ENCODE data around the gene RBM12.
"Not testable (repeated sequence)": the region's sequence is repeated elsewhere in the genome, so short reads cannot be mapped to it uniquely, and the experiment has no call there.

The RBM12 gene, protein sequence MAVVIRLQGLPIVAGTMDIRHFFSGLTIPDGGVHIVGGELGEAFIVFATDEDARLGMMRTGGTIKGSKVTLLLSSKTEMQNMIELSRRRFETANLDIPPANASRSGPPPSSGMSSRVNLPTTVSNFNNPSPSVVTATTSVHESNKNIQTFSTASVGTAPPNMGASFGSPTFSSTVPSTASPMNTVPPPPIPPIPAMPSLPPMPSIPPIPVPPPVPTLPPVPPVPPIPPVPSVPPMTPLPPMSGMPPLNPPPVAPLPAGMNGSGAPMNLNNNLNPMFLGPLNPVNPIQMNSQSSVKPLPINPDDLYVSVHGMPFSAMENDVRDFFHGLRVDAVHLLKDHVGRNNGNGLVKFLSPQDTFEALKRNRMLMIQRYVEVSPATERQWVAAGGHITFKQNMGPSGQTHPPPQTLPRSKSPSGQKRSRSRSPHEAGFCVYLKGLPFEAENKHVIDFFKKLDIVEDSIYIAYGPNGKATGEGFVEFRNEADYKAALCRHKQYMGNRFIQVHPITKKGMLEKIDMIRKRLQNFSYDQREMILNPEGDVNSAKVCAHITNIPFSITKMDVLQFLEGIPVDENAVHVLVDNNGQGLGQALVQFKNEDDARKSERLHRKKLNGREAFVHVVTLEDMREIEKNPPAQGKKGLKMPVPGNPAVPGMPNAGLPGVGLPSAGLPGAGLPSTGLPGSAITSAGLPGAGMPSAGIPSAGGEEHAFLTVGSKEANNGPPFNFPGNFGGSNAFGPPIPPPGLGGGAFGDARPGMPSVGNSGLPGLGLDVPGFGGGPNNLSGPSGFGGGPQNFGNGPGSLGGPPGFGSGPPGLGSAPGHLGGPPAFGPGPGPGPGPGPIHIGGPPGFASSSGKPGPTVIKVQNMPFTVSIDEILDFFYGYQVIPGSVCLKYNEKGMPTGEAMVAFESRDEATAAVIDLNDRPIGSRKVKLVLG

DNA sequence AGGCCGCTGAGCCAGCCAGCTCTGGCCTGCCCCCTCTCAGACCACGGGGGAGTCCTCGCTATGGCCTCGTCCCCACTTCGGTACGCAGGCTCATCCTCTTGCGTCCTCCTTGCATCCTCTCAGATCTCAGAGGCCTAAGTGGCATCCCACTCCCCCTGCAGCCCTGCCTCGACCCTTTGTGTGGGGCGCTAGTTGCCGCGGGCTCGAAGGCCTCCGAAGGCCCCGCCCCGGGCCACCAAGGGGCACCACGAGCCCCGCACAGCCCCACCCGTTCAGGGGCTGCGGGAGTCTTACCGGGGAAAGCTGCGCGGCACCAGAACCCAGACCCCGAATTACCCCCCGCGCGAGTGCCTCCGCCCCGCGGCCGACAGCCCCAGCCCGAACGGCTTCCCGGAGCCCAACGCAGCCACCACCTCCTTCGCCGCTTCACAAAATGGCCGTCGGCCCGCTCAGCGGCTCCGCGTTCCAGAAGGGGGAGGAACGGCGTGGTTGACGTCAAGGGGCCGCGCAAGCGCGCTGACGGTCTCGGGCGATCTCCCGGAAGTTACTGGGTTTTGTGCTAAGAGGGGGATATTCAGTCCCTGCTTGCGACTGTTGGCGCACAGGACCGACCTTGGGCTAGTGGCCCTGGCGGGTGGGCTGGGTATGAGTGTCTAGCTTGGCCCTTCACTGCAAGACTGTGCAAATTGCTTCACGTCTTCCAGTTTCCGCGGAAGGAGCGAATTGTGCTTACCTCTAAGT lies at the start of gene RBM12, which contains the start of gene CPNE1:
TSS of gene RBM12 (minus strand) at position 435 of the 741 bp plus-strand sequence. CDS start 9,578 bp downstream, outside the sequence.
TSS of gene CPNE1 (minus strand) at position 435 of the 741 bp plus-strand sequence. CDS start 31,977 bp downstream, outside the sequence.
- intact Hi-C loops (cut with micrococcal nuclease): loop anchor here (1.0 kb wide), 1 partner anchor 48 kb away; no protein-coding TSS in a partner anchor
- no peaks in the 10 kb centered on the region for H3K27me3 Mint-ChIP-seq
- peaks cover 37% of the 10 kb centered on the region for H3K4me1 Mint-ChIP-seq (ENCODE audit: low read depth)
- no peaks in the 10 kb centered on the region for H3K9me3 Mint-ChIP-seq
- peak within 1 kb of the TSS; percentile 99 for H3K27ac Mint-ChIP-seq
- H3K36me3 Mint-ChIP-seq (ENCODE audit: low read depth): peaks cover 31% of the 10 kb centered on the region
- peak within 1 kb of the TSS; percentile 95 for H3K4me3 Mint-ChIP-seq

DNA sequence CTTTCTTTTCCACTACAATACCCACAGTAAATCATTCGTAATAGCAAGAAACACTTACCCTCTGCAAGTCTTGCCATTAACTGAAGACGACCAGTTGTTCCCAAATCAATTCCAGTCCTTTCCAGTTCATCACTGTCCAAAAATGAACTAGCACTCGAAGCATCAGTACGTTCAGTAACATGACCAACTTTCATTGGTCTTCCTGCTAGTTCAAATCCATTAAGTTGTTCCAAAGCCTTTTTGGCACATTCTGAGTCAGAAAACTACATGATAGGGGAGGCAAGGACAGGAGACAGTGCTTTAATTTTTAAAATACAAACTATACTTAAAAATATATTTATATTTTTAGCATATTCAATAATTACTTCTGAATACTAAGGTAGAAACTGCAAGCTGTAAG lies 49.4 kb upstream of the RBM12 start:
- Mint-ChIP-seq H3K4me1 (ENCODE audit: low read depth) (peaks cover 11% of the 10 kb centered on the region), H3K27me3 (no peaks in the 10 kb centered on the region), H3K27ac (no peak overlapping the region), H3K4me3 (no peak overlapping the region), H3K36me3 (ENCODE audit: low read depth) (peaks cover 95% of the 10 kb centered on the region), H3K9me3 (no peaks in the 10 kb centered on the region)
- intact Hi-C loops (cut with micrococcal nuclease): loop anchor here (2.0 kb wide), 1 partner anchor 17 kb away; no protein-coding TSS in a partner anchor

DNA sequence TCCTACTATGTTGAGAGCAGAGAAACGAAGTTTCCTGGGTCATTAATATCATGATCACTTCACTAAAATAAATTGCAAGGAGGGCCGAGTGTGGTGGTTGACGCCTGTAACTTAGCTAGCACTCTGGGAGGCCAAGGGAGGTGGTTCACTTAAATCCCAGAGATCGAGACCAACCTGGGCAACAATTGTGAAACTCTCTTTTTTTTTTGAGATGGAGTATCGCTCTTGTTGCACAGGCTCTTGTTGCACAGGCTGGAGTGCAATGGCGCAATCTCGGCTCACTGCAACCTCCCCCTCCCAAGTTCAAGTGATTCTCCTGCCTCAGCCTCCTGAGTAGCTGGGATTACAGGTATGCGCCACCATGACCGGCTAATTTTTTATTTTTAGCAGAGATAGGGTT lies 48.4 kb upstream of the RBM12 start:
- H3K36me3 Mint-ChIP-seq (ENCODE audit: low read depth): peaks cover 93% of the 10 kb centered on the region
- intact Hi-C loops (cut with micrococcal nuclease); H3K9me3 Mint-ChIP-seq; H3K27me3 Mint-ChIP-seq; H3K4me3 Mint-ChIP-seq; H3K27ac Mint-ChIP-seq: not testable (repeated sequence)
- H3K4me1 Mint-ChIP-seq (ENCODE audit: low read depth): peaks cover 12% of the 10 kb centered on the region

DNA sequence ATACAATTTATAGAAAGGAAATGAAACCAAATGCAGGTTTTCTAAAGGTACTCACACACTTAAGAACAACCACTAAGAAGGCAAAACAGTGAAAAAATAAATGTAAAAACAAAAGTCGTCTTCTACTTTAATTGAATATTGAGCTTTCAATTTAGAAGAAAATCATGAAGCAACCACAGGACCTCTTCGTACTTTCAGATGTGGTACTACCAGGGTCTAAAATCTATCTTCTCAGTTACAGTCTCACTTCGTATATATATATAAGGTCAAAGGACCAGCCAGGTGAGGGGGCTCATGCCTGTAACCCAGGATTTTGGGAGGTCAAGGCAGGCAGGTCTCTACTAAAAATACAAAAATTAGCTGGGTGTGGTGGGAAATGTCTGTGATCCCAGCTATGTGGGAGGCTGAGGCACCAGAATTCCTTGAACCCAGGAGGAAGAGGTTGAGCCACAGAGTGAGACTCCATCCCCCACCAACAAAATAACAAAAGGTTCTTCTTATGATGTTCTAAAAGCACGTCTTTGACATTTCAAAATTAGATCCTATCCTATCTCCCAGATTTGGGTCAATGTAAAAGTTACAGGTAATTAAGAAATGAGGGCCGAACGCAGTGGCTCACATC lies 47.0 kb upstream of the RBM12 start:
- Mint-ChIP-seq H3K9me3 (no peaks in the 10 kb centered on the region), H3K36me3 (ENCODE audit: low read depth) (peaks cover 85% of the 10 kb centered on the region), H3K4me3 (no peak overlapping the region), H3K4me1 (ENCODE audit: low read depth) (peaks cover 12% of the 10 kb centered on the region), H3K27ac (no peak overlapping the region), H3K27me3 (no peaks in the 10 kb centered on the region)
- intact Hi-C loops (cut with micrococcal nuclease): no loop called here

DNA sequence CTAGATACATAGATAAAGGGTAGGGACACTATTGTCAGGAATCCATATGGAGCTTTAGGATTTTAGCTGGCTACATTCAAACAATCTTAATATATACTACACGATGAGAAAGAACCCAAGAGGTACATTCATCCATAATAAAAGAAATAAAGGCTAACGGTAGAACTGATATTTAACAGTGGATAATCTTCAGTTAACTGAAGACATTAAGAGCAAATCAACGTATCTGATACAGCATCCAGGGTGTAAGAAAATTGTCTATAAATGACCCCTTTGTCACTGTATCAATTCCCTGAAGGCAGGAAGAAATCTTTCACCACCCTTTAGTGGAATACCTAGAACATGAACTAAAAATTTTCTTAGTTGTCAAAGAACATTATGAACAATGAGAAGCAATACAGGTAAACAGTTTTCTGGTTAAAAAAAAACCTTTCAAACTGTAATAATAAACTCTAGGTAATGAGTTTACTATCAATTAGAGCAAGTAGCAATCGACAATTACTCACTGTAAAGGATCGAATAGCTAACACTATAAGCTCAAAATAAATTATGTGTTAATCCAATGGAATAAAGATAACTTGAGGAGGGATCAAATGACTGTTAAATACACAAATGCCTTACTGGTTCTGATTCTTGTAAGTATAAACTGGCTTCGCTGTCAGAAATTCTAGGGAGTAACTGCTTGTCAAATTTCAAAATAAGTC lies 46.3 kb upstream of the RBM12 start:
- no peak overlapping the region for H3K4me3 Mint-ChIP-seq
- H3K4me1 Mint-ChIP-seq (ENCODE audit: low read depth): peaks cover 12% of the 10 kb centered on the region
- H3K9me3 Mint-ChIP-seq: no peaks in the 10 kb centered on the region
- H3K36me3 Mint-ChIP-seq (ENCODE audit: low read depth): peaks cover 85% of the 10 kb centered on the region
- intact Hi-C loops (cut with micrococcal nuclease): no loop called here
- no peak overlapping the region for H3K27ac Mint-ChIP-seq
- H3K27me3 Mint-ChIP-seq: no peaks in the 10 kb centered on the region

DNA sequence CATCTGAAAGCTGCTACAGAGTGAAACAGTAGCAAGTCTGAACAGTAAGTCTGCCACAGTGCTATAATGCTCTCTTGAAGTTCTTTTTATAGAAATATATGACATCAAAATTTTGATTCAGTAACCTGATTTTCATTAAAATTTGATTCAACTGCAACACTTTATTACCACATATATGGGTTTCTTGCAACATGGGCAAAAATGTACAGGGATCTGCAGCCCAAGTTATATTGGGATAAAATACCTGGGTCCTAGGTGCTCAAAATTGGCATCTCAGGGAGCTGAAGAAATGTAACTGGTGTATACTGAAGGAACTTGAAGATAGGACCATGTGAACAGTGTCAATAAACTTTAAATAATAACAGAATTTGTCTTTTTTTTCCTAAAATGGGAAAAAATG lies 45.3 kb upstream of the RBM12 start:
- H3K4me3 Mint-ChIP-seq: no peak overlapping the region
- H3K9me3 Mint-ChIP-seq: no peaks in the 10 kb centered on the region
- peaks cover 85% of the 10 kb centered on the region for H3K36me3 Mint-ChIP-seq (ENCODE audit: low read depth)
- intact Hi-C loops (cut with micrococcal nuclease): no loop called here
- no peaks in the 10 kb centered on the region for H3K27me3 Mint-ChIP-seq
- no peak overlapping the region for H3K27ac Mint-ChIP-seq
- H3K4me1 Mint-ChIP-seq (ENCODE audit: low read depth): peaks cover 12% of the 10 kb centered on the region

DNA sequence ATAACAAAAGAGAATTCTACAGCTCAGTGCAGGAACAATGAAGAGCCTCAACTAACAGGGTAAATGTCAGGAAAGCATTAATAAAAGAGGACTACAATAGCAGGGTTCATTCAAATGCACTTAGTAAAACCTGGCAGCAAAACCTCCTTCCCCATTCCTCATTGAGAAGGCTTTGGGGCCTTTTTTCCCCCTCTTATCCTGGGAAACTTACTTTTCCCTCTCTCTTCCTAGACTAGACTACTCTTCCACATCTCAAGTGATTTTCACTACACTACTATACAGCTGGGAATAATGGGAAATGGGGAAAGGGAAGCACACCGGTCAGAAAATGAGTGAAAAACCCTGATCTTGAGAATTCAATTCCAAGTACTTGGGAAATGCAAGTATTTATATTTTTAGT lies 44.6 kb upstream of the RBM12 start:
- no peak overlapping the region for H3K4me3 Mint-ChIP-seq
- peaks cover 85% of the 10 kb centered on the region for H3K36me3 Mint-ChIP-seq (ENCODE audit: low read depth)
- no peaks in the 10 kb centered on the region for H3K9me3 Mint-ChIP-seq
- H3K27ac Mint-ChIP-seq: no peak overlapping the region
- intact Hi-C loops (cut with micrococcal nuclease): no loop called here
- peaks cover 12% of the 10 kb centered on the region for H3K4me1 Mint-ChIP-seq (ENCODE audit: low read depth)
- H3K27me3 Mint-ChIP-seq: no peaks in the 10 kb centered on the region

DNA sequence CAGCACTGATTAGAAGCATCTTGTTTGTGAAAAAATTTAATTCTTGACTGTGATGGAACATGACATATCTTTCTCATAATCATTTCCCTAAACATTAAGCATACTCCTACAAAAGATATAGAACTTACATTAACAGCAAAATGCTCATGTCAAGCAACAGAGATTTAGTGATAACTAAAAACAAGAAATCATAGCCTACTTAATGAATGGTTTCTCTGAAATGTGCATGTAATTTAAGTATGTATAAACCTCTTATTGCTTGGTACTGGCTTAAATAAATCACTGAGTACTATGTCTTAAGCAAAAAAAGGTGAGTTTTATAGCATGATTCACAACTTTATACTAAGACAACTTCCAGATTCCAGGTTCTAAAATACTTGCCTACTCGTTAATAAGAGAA lies 43.8 kb upstream of the RBM12 start:
- Mint-ChIP-seq H3K27ac (no peak overlapping the region), H3K36me3 (ENCODE audit: low read depth) (peaks cover 85% of the 10 kb centered on the region), H3K9me3 (no peaks in the 10 kb centered on the region), H3K4me3 (no peak overlapping the region), H3K4me1 (ENCODE audit: low read depth) (peaks cover 12% of the 10 kb centered on the region), H3K27me3 (no peaks in the 10 kb centered on the region)
- intact Hi-C loops (cut with micrococcal nuclease): no loop called here

DNA sequence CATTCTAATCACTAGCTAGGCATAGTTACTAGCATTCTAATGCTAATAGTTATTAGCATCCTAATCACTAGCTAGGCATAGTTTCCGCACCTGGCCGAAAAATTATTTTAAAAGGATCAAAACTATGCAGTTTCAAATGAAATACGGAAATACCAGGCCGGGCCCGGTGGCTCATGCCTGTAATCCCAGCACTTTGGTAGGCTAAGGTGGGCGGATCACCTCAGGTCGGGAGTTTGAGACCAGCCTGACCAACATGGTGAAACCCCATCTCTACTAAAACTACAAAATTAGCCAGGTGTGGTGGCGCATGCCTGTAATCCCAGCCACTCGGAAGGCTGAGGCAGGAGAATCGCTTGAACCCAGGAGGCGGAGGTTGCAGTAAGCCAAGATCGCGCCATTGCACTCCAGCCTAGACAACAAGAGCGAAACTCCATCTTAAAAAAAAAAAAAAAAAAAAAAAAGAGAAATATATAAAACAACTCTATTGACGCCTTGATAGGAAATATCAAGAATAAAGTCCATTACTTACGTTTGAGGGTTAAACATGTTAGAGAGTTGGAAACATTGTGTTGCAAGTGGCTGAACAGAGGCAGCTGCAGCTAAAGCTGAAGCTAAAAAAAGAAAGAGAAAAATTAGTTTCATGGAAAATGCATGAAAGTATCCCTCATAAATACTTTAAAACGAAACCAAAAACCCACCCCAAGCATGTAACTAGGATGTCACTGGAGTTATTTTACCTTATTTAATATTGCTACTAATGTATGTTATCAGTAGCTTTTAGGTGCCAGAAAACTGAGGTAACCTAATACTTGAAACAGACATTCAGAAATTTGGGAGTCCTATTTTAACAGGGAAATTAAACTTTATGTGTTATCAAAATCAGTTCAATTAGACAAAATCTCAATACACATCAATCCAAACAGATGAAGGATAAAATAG lies 42.2 kb upstream of the RBM12 start:
- peaks cover 15% of the 10 kb centered on the region for H3K4me1 Mint-ChIP-seq (ENCODE audit: low read depth)
- intact Hi-C loops (cut with micrococcal nuclease); H3K9me3 Mint-ChIP-seq; H3K4me3 Mint-ChIP-seq; H3K27ac Mint-ChIP-seq; H3K27me3 Mint-ChIP-seq: not testable (repeated sequence)
- peaks cover 87% of the 10 kb centered on the region for H3K36me3 Mint-ChIP-seq (ENCODE audit: low read depth)

DNA sequence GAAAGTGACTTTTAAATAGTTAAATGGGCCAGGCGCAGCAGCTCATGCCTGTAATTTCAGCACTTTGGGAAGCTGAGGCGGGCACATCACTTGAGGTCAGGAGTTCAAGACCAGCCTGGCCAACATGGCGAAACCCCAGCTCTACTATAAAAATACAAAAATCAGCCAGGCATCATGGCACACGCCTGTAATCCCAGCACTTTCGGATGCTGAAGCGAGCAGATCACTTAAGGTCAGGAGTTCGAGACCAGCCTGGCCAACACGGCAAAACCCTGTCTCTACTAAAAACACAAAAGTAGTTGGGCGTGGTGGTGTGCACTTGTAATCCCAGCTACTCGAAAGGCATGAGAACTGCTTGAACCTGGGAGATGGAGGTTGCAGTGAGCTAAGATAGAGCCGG lies 41.2 kb upstream of the RBM12 start:
- H3K27me3 Mint-ChIP-seq; H3K27ac Mint-ChIP-seq; H3K9me3 Mint-ChIP-seq; intact Hi-C loops (cut with micrococcal nuclease); H3K4me3 Mint-ChIP-seq: not testable (repeated sequence)
- Mint-ChIP-seq H3K36me3 (ENCODE audit: low read depth) (peaks cover 80% of the 10 kb centered on the region), H3K4me1 (ENCODE audit: low read depth) (peaks cover 14% of the 10 kb centered on the region)

DNA sequence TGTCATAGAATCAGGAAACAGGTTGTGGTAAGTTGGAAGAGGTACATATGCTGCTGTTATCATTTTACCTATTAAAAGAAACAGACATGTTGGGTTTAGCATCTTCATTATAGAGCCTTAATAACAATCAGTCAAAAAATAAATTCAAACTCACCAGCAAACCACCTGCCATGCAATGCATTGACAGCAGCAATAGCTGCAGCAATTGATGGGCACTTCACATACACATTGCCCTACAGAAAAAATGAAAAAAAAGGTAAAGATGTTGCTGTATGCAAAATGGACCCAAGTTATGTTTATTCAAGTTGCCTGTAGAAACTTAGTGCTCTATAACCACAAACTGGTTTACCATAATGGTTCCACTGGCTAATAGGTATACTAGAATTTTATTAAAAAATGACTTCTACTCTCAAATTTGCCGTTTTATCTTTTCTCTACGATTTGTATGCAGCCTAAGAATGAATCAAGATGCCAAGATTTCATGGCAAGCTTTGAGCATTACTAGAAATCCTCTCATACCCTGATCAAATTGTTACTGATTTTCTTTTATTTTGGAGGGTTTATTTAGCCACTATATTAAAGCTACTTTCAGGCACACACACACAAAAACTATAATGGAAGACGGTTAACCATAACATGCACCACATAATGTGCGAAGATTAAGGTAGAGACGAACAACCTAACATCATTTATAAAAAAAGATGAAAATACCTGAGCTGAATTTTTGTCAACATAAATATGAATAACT lies 40.0 kb upstream of the RBM12 start:
- Mint-ChIP-seq H3K36me3 (ENCODE audit: low read depth) (peaks cover 72% of the 10 kb centered on the region), H3K9me3 (no peaks in the 10 kb centered on the region), H3K27me3 (no peaks in the 10 kb centered on the region), H3K4me3 (no peak overlapping the region), H3K27ac (no peak overlapping the region), H3K4me1 (ENCODE audit: low read depth) (peaks cover 24% of the 10 kb centered on the region)
- intact Hi-C loops (cut with micrococcal nuclease): no loop called here
